Measurements from ENCODE around the gene NUFIP1.
"Not testable (repeated sequence)": the region's sequence is repeated elsewhere in the genome, so short reads cannot be mapped to it uniquely, and the experiment has no call there.

Gene NUFIP1

GRCh38 chr13:44952671-44953070 is 36.6 kb downstream of the NUFIP1 start:
- no peaks in the 10 kb centered on the region for H3K79me2 ChIP-seq (ENCODE audit: low read length)
- no peak for DNase-seq
- TF ChIP-seq CTCF (IDR thresholded peaks at IDR 0.05; ENCODE audit: low read length) (no peak), EZH2 (optimal IDR thresholded peaks at IDR 0.05; ENCODE audit: low read depth, low read length) (no peak), EZH2phosphoT487 (IDR thresholded peaks at IDR 0.05; ENCODE audit: low read length) (no peak)
- no peaks in the 10 kb centered on the region for H3K36me3 ChIP-seq (replicated peaks; ENCODE audit: insufficient read depth, low read length)
- H4K20me1 ChIP-seq (ENCODE audit: insufficient read depth, low read length): no peaks in the 10 kb centered on the region
- H3K9ac ChIP-seq (ENCODE audit: low read length): no peak overlapping the region
- no peaks in the 10 kb centered on the region for H3K27me3 ChIP-seq (replicated peaks; ENCODE audit: insufficient read depth, low read length)
- H3K27ac ChIP-seq (ENCODE audit: low read length): no peak overlapping the region
- H3K4me3 ChIP-seq (ENCODE audit: low read length): no peak overlapping the region
- no peak overlapping the region for H2AFZ ChIP-seq (ENCODE audit: low read length)
- no peaks in the 10 kb centered on the region for H3K4me1 ChIP-seq (ENCODE audit: low read length)
- no peaks in the 10 kb centered on the region for H3K9me2 ChIP-seq (replicated peaks; ENCODE audit: insufficient read depth, low read length)
- H3K4me2 ChIP-seq (ENCODE audit: low read depth, low read length): no peak overlapping the region
- no peaks in the 10 kb centered on the region for H3K9me3 ChIP-seq (replicated peaks; ENCODE audit: insufficient read depth, low read length)
- H3F3A ChIP-seq (ENCODE audit: insufficient read depth, low read length): no peaks in the 10 kb centered on the region

GRCh38 chr13:44951184-44951583 is 38.1 kb downstream of the NUFIP1 start:
- H3K9ac ChIP-seq (ENCODE audit: low read length): no peak overlapping the region
- no peaks in the 10 kb centered on the region for H4K20me1 ChIP-seq (ENCODE audit: insufficient read depth, low read length)
- no peaks in the 10 kb centered on the region for H3F3A ChIP-seq (ENCODE audit: insufficient read depth, low read length)
- no peak overlapping the region for H3K4me2 ChIP-seq (ENCODE audit: low read depth, low read length)
- H3K27ac ChIP-seq (ENCODE audit: low read length): no peak overlapping the region
- TF ChIP-seq CTCF (IDR thresholded peaks at IDR 0.05; ENCODE audit: low read length) (no peak), EZH2phosphoT487 (IDR thresholded peaks at IDR 0.05; ENCODE audit: low read length) (no peak), EZH2 (optimal IDR thresholded peaks at IDR 0.05; ENCODE audit: low read depth, low read length) (no peak)
- H3K79me2 ChIP-seq (ENCODE audit: low read length): no peaks in the 10 kb centered on the region
- no peaks in the 10 kb centered on the region for H3K4me1 ChIP-seq (ENCODE audit: low read length)
- H3K9me2 ChIP-seq (replicated peaks; ENCODE audit: insufficient read depth, low read length): no peaks in the 10 kb centered on the region
- H3K36me3 ChIP-seq (replicated peaks; ENCODE audit: insufficient read depth, low read length): no peaks in the 10 kb centered on the region
- DNase-seq: no peak
- no peaks in the 10 kb centered on the region for H3K9me3 ChIP-seq (replicated peaks; ENCODE audit: insufficient read depth, low read length)
- H3K4me3 ChIP-seq (ENCODE audit: low read length): no peak overlapping the region
- no peak overlapping the region for H2AFZ ChIP-seq (ENCODE audit: low read length)
- no peaks in the 10 kb centered on the region for H3K27me3 ChIP-seq (replicated peaks; ENCODE audit: insufficient read depth, low read length)

- H3K9me3 ChIP-seq (replicated peaks; ENCODE audit: insufficient read depth, low read length); H3K9ac ChIP-seq (ENCODE audit: low read length); H4K20me1 ChIP-seq (ENCODE audit: insufficient read depth, low read length); H3K79me2 ChIP-seq (ENCODE audit: low read length); H3K4me1 ChIP-seq (ENCODE audit: low read length); H3K9me2 ChIP-seq (replicated peaks; ENCODE audit: insufficient read depth, low read length); H3K36me3 ChIP-seq (replicated peaks; ENCODE audit: insufficient read depth, low read length); H3K27ac ChIP-seq (ENCODE audit: low read length); H2AFZ ChIP-seq (ENCODE audit: low read length); DNase-seq; H3K27me3 ChIP-seq (replicated peaks; ENCODE audit: insufficient read depth, low read length); H3K4me3 ChIP-seq (ENCODE audit: low read length); H3K4me2 ChIP-seq (ENCODE audit: low read depth, low read length); H3F3A ChIP-seq (ENCODE audit: insufficient read depth, low read length): not testable (repeated sequence)
Observed at GRCh38 chr13:44943411-44943810, 45.9 kb downstream of the NUFIP1 start.

DNA sequence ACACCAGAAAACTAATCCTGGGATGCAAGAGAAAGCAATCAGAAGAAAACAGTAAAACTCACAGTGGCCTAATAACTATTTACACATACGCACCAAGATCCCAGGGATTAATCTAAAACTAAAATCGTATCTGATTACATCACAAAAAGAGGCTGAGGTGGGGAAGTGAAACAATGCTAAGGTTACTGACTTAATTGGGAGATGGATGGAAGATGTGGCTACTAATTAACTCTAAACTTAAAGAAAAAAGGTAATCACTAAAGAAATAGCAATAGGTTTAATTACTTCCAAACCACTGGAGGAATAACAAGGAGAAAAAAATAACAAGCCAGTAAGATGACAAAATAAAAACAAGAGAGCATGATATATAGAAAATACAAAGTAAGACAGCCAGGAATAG is 50.4 kb downstream of the NUFIP1 start:
- H3K27me3 ChIP-seq (replicated peaks; ENCODE audit: insufficient read depth, low read length): no peaks in the 10 kb centered on the region
- DNase-seq: no peak
- H3K27ac ChIP-seq (ENCODE audit: low read length): no peak overlapping the region
- H3K9ac ChIP-seq (ENCODE audit: low read length): no peak overlapping the region
- H3K79me2 ChIP-seq (ENCODE audit: low read length): no peaks in the 10 kb centered on the region
- H4K20me1 ChIP-seq (ENCODE audit: insufficient read depth, low read length): no peaks in the 10 kb centered on the region
- H3K9me2 ChIP-seq (replicated peaks; ENCODE audit: insufficient read depth, low read length): no peaks in the 10 kb centered on the region
- no peak overlapping the region for H2AFZ ChIP-seq (ENCODE audit: low read length)
- H3K4me3 ChIP-seq (ENCODE audit: low read length): no peak overlapping the region
- no peaks in the 10 kb centered on the region for H3K4me1 ChIP-seq (ENCODE audit: low read length)
- TF ChIP-seq EZH2phosphoT487 (IDR thresholded peaks at IDR 0.05; ENCODE audit: low read length) (no peak), EZH2 (optimal IDR thresholded peaks at IDR 0.05; ENCODE audit: low read depth, low read length) (no peak), CTCF (IDR thresholded peaks at IDR 0.05; ENCODE audit: low read length) (no peak)
- H3K4me2 ChIP-seq (ENCODE audit: low read depth, low read length): no peak overlapping the region
- H3K9me3 ChIP-seq (replicated peaks; ENCODE audit: insufficient read depth, low read length): no peaks in the 10 kb centered on the region
- no peaks in the 10 kb centered on the region for H3K36me3 ChIP-seq (replicated peaks; ENCODE audit: insufficient read depth, low read length)
- no peaks in the 10 kb centered on the region for H3F3A ChIP-seq (ENCODE audit: insufficient read depth, low read length)
